T1000 (cell line): ENCODE results near the gene SHISA7.

Experiments used
- DNase-seq: peaks from one replicate; lab custom pipeline; 2025; ENCODE audit warnings: mixed read lengths; lab: John Stamatoyannopoulos, UW

The SHISA7 gene

DNA sequence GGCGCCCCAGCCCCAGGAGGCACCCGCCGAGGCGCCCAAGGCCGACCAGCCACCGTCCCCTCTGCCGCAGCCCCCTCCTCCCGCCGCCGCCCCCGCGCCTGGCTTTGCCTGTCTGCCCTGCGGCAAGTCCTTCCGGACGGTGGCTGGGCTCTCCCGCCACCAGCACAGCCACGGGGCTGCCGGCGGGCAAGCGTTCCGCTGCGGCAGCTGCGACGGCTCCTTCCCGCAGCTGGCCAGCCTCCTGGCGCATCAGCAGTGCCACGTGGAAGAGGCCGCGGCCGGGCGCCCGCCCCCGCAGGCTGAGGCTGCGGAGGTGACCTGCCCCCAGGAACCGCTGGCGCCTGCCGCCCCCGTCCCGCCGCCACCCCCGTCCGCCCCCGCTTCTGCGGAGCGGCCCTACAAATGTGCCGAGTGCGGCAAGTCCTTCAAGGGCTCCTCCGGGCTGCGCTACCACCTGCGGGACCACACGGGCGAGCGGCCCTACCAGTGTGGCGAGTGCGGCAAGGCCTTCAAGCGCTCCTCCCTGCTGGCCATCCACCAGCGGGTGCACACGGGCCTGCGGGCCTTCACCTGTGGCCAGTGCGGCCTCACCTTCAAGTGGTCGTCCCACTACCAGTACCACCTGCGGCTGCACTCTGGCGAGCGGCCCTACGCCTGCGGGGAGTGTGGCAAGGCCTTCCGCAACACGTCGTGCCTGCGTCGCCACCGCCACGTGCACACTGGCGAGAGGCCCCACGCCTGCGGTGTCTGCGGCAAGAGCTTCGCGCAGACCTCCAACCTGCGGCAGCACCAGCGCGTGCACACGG lies 39.3 kb upstream of the SHISA7 start:
- no peak for DNase-seq

DNA sequence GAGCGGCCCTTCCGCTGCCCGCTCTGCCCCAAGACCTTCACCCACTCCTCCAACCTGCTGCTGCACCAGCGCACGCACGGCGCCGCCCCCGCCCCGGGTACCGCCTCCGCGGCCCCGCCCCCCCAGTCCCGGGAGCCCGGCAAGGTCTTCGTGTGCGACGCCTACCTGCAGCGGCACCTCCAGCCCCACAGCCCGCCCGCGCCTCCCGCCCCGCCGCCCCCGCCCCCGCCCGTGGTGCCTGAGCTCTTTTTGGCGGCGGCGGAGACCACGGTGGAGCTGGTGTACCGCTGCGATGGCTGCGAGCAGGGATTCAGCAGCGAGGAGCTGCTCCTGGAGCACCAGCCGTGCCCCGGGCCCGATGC lies 38.7 kb upstream of the SHISA7 start:
- no peak for DNase-seq

- no peak for DNase-seq
These were observed 38.2 kb upstream of the SHISA7 start for GRCh38 chr19:55481148-55481793.

GRCh38 chr19:55479451-55480230 lies 36.5 kb upstream of the SHISA7 start:
- DNase-seq, result no peak

DNA sequence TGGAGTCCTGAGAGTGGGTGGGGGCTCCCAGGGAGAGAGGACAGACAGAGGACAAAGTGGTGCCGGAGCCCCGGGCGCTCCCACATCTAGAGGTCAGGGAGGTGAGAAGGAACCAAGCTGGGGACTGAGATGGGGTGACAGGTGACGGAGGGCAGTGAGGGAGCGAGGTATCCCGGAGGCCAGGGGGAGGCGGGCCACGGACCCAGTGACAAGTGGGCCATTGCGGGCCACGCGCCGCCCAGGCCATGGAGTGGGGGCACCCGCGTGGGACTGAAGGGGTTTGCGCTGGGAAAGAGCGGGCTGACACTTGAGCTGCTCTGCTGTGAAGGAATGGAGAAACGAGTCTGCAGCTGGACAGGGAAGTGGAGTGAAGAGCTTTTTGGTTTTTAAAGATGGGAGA lies 35.9 kb upstream of the SHISA7 start:
- DNase-seq, result no peak

DNA sequence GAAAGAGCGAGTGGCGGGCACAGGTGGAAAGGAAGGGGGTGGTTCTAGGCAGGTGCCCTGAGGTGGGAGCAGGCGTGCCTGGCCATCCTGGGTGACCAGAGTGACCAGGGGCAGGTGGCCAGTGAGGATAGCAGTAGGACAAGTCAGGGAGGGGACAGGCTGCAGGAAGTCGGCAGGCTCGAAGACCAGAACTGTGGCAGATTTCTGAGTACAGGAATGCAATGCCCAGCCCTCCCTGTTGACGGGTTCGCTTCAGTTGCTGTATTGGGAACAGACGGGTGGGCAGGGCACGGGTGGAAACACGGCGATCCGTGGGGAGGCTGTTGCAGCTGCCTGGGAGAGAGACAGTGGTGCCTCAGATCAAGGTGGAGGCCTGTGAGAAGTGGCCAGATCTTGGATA lies 35.3 kb upstream of the SHISA7 start:
- no peak for DNase-seq

- DNase-seq, result no peak
These were observed 34.8 kb upstream of the SHISA7 start for GRCh38 chr19:55477905-55478304.

DNA sequence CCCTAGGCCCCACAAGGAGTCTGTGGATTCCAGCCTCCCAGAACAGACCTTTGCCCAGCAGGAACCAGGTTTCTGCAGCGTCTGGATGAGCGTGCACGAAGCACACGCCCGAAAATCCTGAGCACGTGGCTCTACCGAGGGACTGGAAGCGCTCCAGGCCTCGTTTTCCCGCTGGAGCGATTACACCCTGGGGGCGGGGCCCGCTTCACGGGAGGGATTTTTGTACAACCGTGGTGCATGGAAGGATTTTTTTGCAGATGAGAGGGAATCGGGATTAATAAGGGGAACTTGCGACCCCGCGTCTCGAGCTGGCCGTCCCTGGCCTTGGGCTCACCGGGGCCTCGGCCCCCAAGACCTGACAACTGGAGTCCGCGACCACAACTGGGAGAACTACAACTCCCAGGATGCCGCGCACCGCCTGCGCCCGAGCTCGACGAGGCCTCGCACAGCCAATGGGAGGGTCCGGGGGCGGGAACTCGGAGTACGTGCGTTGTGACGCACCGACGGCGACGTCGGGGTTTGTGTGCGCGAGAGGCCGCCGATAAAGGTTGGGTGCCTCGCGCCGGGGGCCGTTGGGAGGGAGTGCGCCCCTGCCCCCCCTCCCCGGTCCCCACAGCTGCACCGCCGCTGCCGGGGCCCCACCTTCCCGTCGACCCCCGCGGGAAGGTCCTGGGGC lies 33.1 kb upstream of the SHISA7 start, which contains the start of gene ZNF628:
Gene ZNF628, plus strand, starts transcription at position 518 of the 676 bp plus-strand sequence. CDS start 3,294 bp downstream, outside the sequence.
- DNase-seq, result peak; percentile 91

- DNase-seq, result no peak
These were observed 31.5 kb upstream of the SHISA7 start for GRCh38 chr19:55474269-55475265.

GRCh38 chr19:55473225-55474012 lies 30.3 kb upstream of the SHISA7 start:
- no peak for DNase-seq

GRCh38 chr19:55472463-55472862 lies 29.4 kb upstream of the SHISA7 start:
- no peak for DNase-seq

DNA sequence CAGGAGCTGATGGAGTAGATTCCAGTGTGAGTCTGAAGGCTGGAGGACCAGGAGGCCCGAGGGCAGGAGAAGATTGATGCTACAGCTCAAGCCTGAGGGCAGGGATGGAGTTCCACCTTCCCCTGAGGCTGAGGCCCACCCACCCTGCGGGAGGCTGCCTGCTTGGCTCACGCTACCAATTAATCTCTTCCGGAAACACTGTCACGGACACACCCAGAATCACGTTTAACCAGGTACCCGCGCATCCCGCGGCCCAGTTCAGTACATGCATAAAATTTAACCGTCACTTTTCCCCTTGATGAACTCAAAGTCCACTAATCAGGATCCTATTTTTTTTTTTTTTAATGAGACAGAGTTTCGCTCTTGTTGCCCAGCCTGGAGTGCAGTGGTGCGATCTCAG lies 28.2 kb upstream of the SHISA7 start:
- no peak for DNase-seq

DNA sequence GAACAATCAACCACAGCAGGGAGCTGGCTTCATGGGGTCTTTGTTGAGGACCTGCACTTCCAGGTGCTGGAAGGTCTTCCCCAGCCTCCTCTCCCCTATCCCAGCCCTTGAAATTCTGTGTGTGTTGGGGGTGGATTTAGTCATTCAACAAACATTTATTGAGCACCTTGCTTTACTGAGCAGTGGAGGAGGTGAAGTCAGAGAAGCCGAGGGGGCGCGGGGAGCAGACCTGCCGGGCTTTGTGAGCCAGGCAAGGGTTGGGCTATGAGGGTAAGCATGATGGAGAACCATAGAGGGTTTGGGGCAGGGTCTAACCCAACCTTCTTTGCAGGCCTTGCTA lies 24.9 kb upstream of the SHISA7 start:
- no peak for DNase-seq

DNA sequence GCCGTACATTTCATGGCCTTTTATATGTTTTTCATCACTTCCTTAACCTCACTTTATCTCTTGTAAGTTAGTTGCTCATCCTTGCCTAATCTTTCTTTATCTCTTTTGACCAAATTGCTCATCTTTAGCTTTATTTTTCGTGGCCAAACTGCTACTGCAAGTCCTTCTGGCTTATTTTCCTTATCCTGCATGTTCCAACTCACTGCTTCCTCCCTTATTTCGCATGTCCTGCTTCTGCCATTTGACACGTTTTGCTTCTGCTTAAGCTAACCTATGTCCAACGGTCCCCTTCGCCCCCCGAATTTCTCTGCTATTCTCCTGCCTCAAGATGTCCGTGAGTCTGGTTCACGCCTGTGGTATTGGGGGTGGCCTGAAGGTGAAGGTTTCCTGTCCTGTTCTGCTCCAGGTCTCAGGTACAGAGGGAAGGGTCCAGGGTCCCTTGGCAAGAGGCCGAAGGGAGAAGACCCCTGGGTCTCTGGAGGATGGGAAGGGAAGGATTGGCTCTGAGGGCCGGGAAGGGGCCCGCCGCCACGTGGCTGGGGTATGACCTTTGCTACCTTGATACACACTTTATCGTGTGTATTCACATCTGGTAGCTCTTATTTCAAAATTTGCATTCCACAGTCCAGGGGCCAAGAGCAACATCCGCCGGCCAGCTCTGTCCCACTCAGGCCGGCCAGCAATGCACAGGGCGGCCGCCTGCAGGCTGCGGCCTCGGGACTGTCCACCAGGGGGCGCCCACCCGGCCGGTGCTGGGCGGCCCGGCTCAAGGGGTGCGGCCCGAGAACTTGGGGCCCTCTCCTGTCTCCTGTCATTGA lies 24.3 kb upstream of the SHISA7 start:
- peak; percentile 30 for DNase-seq

DNA sequence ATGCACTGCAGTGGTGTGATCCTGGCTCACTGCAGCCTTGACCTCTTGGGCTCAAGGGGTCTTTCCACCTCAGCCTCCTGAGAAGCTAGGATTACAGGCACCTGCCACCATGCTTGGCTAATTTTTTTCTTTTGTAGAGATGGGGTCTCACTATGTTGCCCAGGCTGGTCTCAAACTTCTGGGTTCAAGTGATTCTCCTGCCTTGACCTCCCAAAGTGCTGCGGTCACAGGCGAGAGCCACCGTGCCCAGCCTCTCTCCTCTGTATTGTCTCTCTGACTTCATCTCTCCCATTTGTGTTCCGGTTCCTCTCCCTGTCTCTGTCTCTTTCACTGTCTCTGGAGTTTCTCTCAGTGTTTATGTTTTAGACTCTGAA lies 23.1 kb upstream of the SHISA7 start:
- DNase-seq, result no peak

DNA sequence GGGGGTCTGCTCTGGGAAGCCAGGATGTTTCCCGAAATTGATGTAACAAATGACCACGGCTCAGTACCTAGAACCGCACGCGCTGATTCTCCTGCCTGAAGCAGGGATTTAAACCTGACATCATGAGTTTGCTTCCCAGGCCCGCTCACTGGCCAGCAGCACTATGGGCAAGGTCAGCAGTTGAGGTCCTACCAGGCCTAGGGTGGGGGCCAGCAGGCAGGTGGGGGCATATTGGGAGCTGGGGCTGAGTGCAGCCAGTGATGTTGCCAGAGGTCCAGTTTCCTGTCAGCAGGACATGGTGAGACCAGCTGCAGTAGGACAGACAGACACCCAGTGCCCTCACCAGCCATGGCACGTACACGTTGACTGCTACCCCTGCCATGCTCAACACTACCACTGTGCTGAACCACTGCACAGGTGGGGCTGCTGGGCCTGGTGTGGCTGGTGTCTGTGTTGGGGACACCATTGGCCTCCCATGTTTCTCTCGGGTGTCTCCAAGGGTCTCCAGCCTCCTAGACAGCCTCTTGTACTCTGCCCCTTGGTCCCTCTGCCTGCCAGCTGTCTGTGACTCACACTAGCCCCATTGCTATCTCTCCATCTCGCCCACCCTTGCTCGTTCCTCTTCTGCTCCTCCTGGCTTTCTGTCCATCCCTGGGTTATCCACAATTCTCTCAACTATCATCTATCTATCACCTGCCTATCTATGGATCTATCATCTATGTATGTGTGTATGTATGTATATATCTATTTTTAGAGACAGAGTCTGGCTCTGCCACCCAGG lies 22.6 kb upstream of the SHISA7 start:
- DNase-seq, result no peak

- DNase-seq, result no peak
These were observed 21.6 kb upstream of the SHISA7 start, which contains the start of gene C19orf85 for GRCh38 chr19:55464662-55465054. Gene C19orf85, minus strand, starts transcription at chr19:55464751. Its CDS starts 197 bp downstream, at chr19:55464554.

- no peak for DNase-seq
These were observed 21.1 kb upstream of the SHISA7 start for GRCh38 chr19:55464039-55464661.
